Stimulated activated memory B cell treated with anti-CD40 and anti-IgM and Interleukin-4, amounts not matched to agents 10 μg/mL and 1 μg/mL and 100 μg/mL, for 72 hours (primary cell): ENCODE data around the gene PDGFRB.
A peak's percentile ranks its signal among the peaks of the same experiment; 100 is the strongest.

Experiments used
- ATAC-seq: fragments of 150-1000 bp; cut with Tn5 transposase; 2 replicates; pipeline ENCODE4 v1.10.0; 2021
- H3K27ac Mint-ChIP-seq: one replicate; pipeline ENCODE4 v1.8.0; 2022; ENCODE audit warnings: mild to moderate bottlenecking, mixed read lengths
- H3K27me3 Mint-ChIP-seq: one replicate; pipeline ENCODE4 v1.8.0; 2022; ENCODE audit warnings: mixed read lengths
- H3K36me3 Mint-ChIP-seq: one replicate; pipeline ENCODE4 v1.8.0; 2022; ENCODE audit warnings: mixed read lengths
- H3K4me1 Mint-ChIP-seq: one replicate; pipeline ENCODE4 v1.8.0; 2022; ENCODE audit warnings: mixed read lengths
- H3K4me3 Mint-ChIP-seq: one replicate; pipeline ENCODE4 v1.8.0; 2022; ENCODE audit warnings: mild to moderate bottlenecking, moderate library complexity, mixed read lengths
- H3K9me3 Mint-ChIP-seq: one replicate; pipeline ENCODE4 v1.8.0; 2022; ENCODE audit warnings: mixed read lengths

The PDGFRB gene

DNA sequence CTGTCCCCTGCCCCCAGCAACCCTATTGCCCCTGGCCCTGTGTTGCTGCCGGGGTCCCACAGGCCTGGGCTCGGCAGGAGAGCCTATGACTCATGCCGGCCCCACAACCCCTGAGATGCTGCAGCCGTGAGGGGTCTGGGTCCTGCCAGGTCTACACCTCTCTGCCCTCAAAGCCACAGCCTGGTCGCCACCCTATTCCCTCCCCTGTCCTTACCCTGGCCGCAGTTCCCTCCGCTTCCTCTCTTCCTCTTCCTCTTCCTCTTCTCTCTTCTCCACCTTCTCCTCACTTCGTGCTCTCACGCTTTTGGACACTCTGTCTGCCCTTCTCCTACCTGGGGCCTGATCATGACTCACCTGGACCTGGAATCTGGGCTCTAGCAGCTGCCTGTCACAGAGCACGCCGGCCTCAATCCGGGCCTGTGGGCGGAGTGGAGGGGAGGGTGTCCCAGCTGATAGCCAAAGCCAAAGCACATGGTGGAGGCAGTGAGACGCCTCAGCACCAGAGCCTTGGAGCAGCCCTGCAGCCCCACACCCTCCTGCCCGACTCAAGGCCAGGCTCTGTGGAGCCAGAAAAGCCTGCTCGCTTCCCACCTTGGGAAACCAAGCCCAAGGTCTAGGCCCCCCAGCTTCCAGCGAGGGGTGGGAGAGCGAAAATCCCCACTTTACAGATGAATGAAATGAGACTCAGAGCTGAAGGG lies 42.4 kb downstream of the PDGFRB start:
- Mint-ChIP-seq H3K27me3 (peaks cover 32% of the 10 kb centered on the region), H3K27ac (no peak overlapping the region), H3K9me3 (no peaks in the 10 kb centered on the region), H3K4me3 (no peak overlapping the region), H3K4me1 (peaks cover 10% of the 10 kb centered on the region), H3K36me3 (no peaks in the 10 kb centered on the region)
- ATAC-seq = no peak

DNA sequence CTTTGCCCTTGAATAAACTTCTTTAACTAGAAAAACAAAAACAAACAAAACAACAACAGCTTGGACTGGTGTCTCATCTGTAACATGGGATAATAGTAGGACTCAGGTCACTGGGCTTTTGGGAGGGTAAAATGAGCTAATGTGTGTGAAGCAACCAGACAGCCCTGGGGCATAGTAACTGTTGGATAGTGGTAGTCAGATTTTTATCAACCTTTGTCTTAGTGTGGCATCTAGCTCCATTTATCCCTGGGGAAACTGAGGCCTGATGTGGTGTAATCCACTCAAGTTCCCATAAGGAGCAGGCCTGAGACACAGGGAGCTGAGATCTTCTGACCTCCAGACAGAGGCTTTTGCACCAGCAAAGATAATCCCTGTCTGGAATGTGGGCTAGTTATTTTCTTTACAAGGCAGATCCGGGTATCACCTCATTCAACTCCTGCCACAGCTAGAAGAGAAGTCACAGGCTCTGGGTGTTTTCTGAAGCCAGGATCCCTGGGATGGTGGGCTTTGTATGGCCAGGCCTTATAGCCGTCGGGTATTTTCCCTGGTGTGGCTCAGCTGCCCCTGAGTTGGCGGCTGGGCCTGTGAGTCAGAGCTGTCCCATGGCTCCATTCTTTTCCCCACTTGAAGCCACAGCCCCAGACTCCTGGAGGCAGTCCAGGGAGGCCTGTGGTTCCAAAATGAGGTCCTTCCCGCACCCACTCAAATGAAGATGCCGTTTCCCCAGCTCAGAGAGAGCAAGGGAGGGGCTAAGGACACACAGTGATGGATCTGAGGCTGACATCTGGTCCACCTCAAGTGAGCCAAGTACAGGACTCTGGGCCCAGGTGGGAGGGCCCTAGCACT lies 43.2 kb downstream of the PDGFRB start:
- no peak overlapping the region for H3K4me3 Mint-ChIP-seq
- no peak for ATAC-seq
- H3K9me3 Mint-ChIP-seq = no peaks in the 10 kb centered on the region
- H3K27me3 Mint-ChIP-seq = peaks cover 32% of the 10 kb centered on the region
- H3K36me3 Mint-ChIP-seq = no peaks in the 10 kb centered on the region
- no peak overlapping the region for H3K27ac Mint-ChIP-seq
- peaks cover 10% of the 10 kb centered on the region for H3K4me1 Mint-ChIP-seq

DNA sequence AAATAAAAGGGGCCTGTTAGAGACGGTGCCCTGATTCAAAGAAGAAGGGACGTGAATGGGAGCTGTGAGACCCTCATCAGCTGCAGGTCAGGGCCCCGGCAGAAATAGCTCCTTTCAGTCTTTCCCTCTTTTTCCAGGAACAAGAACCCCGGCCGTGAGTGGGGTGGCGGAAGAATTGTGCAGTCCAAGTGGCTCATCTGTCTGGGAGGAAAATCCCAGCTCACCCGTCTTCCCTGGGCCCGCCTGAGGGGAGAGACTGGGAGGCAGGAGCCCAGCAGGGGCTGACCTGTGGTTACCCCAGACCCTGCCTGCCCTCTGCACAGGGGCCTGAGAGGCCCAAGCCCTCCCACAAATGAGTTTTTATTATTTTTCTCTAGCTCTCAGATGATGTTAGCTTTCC lies 44.5 kb downstream of the PDGFRB start:
- no peak for ATAC-seq
- peaks cover 32% of the 10 kb centered on the region for H3K27me3 Mint-ChIP-seq
- no peaks in the 10 kb centered on the region for H3K9me3 Mint-ChIP-seq
- H3K4me3 Mint-ChIP-seq = no peak overlapping the region
- H3K4me1 Mint-ChIP-seq = peaks cover 5% of the 10 kb centered on the region
- H3K36me3 Mint-ChIP-seq = no peaks in the 10 kb centered on the region
- no peak overlapping the region for H3K27ac Mint-ChIP-seq

DNA sequence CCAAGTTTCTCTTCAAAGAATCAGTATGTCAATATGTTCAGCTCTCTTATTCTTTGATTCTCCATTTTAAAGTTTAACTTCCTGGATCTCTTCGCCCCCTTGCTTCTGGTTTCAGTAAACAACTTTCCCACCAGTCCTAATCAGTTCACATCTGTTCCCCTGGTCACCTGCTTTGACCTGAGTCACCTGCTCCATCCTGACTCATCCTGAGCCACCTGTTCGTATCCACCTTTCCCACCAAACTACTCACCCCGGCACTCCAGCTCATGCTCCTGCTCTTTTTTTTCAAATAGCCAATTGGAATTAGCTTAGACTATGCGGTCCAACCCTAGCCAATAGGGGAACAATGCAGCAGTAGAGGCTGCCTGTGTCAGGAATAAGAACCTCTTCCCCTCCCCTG lies 45.7 kb downstream of the PDGFRB start:
- H3K27ac Mint-ChIP-seq = no peak overlapping the region
- no peak for ATAC-seq
- no peaks in the 10 kb centered on the region for H3K36me3 Mint-ChIP-seq
- H3K27me3 Mint-ChIP-seq = peaks cover 32% of the 10 kb centered on the region
- peaks cover 5% of the 10 kb centered on the region for H3K4me1 Mint-ChIP-seq
- no peak overlapping the region for H3K4me3 Mint-ChIP-seq
- no peaks in the 10 kb centered on the region for H3K9me3 Mint-ChIP-seq

DNA sequence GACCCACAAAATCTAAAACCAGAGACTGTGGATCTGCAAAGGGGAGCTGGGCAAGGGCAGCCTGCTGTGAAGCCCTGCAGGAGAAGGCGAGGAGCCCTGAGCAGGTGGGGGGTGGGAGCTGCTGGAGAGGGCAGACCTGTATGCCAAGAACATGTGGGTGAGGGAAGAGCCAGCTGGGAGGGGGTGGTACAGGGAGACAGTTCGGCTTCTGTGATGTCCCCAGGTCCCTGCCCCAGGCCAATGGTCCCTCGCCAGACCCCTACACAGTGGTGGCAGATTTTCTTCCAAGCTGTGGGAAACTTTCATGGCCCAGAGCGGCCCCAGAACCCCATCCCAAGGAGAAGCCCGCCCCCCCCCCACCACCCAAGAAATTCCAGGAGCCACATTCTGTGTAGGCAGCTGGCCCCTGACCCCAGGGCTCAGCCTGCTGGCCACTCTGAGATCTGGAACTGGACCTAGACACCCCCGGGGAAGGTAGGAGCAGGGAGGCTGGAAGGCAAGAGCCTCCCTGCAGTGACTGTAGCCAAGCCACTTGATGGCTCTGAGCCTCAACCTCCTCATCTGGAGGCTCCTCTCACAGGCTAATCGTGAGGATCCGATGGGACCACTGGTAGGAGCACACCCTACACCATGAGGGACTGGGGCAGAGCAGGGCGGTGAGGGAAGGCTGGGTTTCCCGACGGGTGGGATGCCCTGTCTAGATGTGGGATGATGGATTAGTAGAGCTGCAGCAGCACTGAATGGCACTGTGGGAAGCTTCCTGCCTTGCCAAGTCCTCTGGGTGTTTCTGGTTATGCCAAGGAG lies 46.7 kb downstream of the PDGFRB start:
- no peaks in the 10 kb centered on the region for H3K36me3 Mint-ChIP-seq
- peaks cover 5% of the 10 kb centered on the region for H3K4me1 Mint-ChIP-seq
- H3K4me3 Mint-ChIP-seq = no peak overlapping the region
- no peak for ATAC-seq
- no peak overlapping the region for H3K27ac Mint-ChIP-seq
- no peaks in the 10 kb centered on the region for H3K9me3 Mint-ChIP-seq
- peaks cover 32% of the 10 kb centered on the region for H3K27me3 Mint-ChIP-seq

DNA sequence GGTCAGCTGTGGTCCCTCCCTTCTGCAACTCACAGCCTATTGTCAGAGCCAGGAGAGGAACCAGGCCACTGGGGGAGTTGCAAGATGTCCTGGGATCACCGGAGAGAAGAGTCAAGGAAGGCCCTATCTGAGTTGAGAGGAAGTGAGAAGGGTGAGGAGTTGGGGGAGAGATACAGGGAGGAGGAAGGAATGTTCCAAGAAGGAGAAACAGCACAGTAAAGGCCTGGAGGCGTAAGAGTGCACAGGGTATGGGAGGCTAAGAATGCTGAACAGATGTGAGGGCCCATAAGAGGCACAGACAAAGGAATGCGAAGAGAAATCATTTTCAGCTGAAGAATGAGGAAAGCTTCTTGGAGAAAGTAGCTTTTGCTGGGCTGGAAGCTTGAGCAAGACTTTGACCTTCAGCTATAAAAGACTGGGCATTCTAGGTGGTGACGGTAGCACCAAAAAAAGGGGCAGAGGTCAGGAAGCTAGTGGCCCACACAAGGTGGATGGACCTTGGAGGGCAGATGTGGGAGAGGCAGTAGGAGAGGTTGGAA lies 47.7 kb downstream of the PDGFRB start:
- Mint-ChIP-seq H3K4me3 (no peak overlapping the region), H3K4me1 (peaks cover 12% of the 10 kb centered on the region), H3K36me3 (no peaks in the 10 kb centered on the region), H3K9me3 (no peaks in the 10 kb centered on the region), H3K27ac (no peak overlapping the region), H3K27me3 (peaks cover 26% of the 10 kb centered on the region)
- no peak for ATAC-seq

DNA sequence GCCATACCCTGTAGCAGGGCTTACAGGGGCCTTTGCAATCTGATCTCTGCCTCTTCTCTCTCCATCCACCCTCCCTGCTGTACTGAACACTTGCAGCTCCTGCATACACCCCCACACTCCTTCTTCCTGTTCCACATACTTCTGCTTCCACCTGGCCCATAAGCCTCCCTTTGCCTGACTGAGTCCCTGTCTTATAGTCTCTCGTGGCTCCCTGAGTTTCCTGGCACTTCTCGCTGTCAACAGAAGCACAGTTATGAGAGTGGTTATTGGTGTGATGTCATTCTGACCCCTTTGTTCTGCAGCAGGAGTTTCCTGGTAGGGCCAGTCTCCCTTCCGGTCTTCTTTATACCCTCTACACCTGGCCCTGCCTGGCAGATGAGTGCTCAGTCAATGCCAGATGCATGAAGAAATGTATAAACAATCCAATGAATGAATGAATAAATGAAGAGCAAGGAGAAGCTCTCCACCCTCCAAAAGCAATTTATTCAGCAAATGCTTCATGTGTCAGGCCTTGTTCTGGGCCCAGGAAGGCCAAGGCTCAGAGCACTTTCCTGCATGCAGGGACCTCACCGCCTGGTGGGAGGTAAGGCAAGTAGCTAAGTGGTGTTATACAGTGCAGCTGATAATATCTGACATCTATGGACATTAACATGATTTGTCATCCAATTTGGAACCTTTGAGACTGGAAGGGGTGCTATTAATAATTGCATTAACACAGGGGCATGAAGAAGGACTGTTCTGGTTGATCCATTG lies 48.8 kb downstream of the PDGFRB start:
- no peak for ATAC-seq
- Mint-ChIP-seq H3K9me3 (no peaks in the 10 kb centered on the region), H3K4me1 (peaks cover 17% of the 10 kb centered on the region), H3K4me3 (no peak overlapping the region), H3K27ac (no peak overlapping the region), H3K27me3 (peaks cover 17% of the 10 kb centered on the region), H3K36me3 (no peaks in the 10 kb centered on the region)

DNA sequence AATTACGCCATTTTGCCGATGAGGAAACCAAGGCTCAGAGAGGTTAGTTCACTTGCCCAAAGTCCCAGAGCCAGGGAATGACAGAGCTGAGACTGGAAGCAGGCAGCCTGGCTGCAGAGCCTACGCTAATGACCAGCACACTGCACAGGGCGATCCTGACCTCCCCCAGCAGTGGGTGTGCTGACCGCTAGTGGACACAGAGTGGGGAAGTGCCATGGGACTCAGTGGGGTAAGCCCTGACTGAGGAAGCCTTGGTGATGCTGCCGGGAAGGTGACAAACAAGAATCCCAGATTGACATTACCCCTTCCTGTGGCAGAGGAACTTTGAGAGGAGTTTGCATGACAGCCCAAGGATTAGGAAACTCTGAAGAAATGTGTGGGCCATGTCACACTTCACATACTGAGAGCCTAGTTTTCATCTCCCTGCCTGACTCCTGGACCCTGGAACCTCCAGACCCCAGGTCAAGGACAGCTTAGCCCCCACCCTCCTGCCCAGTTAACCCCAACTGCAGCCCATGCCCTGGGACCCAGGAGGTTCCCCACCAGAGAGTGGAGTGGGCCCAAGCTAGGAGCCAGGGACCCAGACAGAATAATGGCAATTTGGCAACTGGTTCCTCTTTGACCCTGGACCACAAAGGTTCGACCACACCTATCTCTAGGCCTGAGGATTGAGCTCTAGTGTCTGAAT lies 49.6 kb downstream of the PDGFRB start:
- Mint-ChIP-seq H3K9me3 (no peaks in the 10 kb centered on the region), H3K4me3 (no peak overlapping the region), H3K27me3 (peaks cover 9% of the 10 kb centered on the region), H3K27ac (no peak overlapping the region), H3K4me1 (peaks cover 17% of the 10 kb centered on the region), H3K36me3 (no peaks in the 10 kb centered on the region)
- ATAC-seq = no peak

DNA sequence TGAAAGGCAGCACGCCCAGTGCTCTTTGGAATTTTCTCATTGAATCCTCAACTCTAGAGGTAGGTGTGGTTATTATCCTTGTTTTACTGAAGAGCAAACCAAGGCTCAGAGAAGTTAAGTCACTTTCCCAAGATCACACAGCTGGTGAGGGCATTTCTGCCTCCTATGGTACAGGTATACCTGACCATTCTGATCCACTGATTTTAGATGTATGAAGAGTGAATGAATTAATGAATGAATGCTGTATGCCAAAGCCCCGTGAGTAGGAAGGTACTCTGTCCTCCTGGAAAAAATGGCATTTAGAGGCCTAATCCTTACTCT lies 51.1 kb downstream of the PDGFRB start:
- Mint-ChIP-seq H3K27me3 (peaks cover under 1% of the 10 kb centered on the region), H3K9me3 (no peaks in the 10 kb centered on the region), H3K27ac (no peak overlapping the region), H3K4me3 (no peak overlapping the region), H3K36me3 (no peaks in the 10 kb centered on the region), H3K4me1 (peaks cover 12% of the 10 kb centered on the region)
- ATAC-seq = no peak

DNA sequence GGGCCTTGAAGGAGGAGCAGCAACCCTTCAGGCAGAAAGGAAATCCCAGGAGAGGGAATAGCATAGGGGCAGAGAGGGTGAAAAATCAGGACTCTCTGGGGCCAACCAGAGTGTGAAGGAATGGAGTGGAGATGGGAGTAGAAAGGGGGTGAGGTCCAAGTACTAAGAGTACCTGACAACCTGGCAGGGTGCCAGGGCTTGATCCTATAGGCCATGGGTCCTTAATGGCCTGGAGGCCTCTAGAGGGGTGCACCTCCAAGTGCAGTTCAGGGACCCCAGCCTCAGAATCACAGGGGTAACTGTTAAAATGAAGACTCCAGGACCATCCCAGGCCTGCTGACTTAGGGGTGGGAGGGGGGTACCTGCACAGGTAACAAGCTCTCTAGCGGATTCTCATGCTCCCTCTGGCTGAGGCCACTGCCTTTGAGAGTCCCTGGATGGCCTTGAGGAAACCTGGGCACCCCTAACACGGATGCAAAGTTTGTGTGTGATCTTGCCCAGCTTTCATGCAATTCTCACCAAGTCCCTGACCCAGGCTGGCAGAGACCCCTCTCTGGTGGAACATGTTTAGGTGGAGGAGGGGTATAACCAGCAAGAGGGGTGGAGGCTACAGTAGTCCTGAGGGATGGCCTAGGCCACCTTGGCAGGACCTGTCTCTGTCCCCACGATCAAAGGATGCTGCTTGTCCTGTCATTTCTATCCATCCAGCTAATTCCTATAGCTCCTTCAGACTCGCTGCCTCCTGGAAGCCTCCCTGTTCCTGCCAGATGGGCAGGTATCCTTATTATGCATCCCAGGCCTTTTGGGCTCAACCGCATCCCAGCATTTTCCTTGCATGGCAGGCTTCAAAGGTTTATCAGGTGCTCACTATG lies 51.7 kb downstream of the PDGFRB start:
- Mint-ChIP-seq H3K9me3 (no peaks in the 10 kb centered on the region), H3K4me1 (peaks cover 12% of the 10 kb centered on the region), H3K36me3 (no peaks in the 10 kb centered on the region), H3K27me3 (no peaks in the 10 kb centered on the region), H3K4me3 (no peak overlapping the region), H3K27ac (peak overlapping the region; percentile 48)
- ATAC-seq = no peak

DNA sequence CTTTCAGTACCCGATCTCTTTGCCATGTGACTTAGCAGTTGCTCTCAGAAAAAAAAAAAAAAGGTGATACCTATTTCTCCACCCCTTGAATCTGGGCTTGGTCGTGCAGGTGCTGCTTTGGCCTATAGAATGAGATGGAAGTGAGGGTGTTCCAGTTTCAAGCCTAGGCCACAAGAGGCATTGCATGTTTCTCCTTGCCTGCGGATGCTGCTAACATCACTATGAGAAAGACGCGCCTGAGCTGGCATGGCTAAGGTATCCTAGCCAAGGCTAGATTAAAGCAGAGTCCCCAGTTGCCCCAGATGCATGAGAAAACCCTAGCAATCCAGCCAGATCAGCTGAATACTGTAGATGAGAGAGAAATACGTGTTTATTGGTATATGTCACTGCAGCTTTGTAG lies 54.6 kb downstream of the PDGFRB start:
- Mint-ChIP-seq H3K27me3 (peaks cover 2% of the 10 kb centered on the region), H3K27ac (no peak overlapping the region), H3K36me3 (no peaks in the 10 kb centered on the region), H3K9me3 (no peaks in the 10 kb centered on the region), H3K4me3 (no peak overlapping the region), H3K4me1 (peaks cover 12% of the 10 kb centered on the region)
- ATAC-seq = no peak

DNA sequence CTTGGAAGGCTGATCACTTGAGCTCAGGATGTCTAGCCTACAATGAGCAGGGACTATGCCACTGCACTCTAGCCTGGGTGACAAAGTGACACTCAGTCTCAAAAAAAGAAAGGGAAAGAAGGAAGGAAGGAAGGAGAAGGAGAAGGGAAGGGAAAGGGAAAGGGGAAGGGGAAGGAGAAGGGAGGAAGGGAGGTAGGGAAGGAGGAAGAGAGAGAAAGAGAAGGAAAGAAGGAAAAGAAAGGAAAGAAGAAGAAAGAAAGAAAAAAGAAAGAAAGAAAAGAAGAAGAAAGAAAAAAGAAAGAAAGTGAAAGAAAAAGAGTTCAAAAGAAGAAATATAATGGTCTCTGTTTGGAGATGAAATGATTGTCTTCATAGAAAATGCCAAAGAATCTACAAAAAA lies 58.5 kb downstream of the PDGFRB start:
- Mint-ChIP-seq H3K36me3 (no peaks in the 10 kb centered on the region), H3K9me3 (no peaks in the 10 kb centered on the region)

DNA sequence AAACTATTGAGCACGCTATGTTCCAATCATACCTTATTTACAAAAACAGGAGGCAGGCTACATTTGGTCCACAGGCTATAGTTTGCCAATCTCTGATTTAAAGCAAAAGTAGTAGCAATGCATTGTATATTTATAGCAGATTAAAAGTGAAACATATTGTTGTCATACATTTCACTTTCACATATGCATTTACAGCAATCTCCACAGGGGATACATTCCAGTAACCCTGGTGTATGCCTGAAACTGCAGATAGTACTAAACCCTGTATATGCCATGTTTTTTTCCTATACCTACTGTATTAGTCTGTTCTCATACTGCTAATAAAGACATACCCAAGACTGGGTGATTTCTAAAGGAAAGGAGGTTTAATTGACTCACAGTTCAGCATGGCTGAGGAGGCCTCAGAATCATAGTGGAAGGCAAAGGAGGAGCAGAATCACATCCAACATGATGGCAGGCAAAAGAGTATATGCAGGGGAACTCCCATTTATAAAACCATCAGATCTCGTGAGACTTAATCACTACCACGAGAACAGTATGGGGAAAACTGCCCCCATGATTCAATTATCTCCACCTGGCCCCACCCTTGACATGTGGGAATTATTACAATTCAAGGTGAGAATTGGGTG lies 63.4 kb downstream of the PDGFRB start:
- Mint-ChIP-seq H3K4me3 (no peak overlapping the region), H3K4me1 (peaks cover 7% of the 10 kb centered on the region), H3K9me3 (no peaks in the 10 kb centered on the region), H3K27me3 (peaks cover 53% of the 10 kb centered on the region), H3K27ac (no peak overlapping the region), H3K36me3 (no peaks in the 10 kb centered on the region)
- no peak for ATAC-seq

More for the DNA sequence above, 58.5 kb downstream of the PDGFRB start:
- ATAC-seq = no peak
- Mint-ChIP-seq H3K27ac (no peak overlapping the region), H3K27me3 (peaks cover 21% of the 10 kb centered on the region), H3K4me1 (no peaks in the 10 kb centered on the region), H3K4me3 (no peak overlapping the region)
